Uterus (tissue), 4 donors: ENCODE measurements around the gene CDH24. TPM values are rescaled to one million over a fixed set of nuclear protein-coding genes. Genes with fewer than 3 reads are reported as not detected.

ENCODE experiments used
- DNase-seq, 2 donors: peaks; one replicate each; pipeline ENCODE4 v3.0.0-alpha.2; 2019 to 2020
- H3K27ac ChIP-seq, 2 donors: fragments of 200-600 bp; sonication (generic); 1 replicate in 1 of 2; 2 replicates in 1 of 2; pipeline ENCODE4 v1.5.1; 2016 to 2018
- H3K27me3 ChIP-seq, 2 donors: fragments of 200-600 bp; sonication (generic); one replicate each; pipeline ENCODE4 v1.5.1; 2018 to 2019; ENCODE audit warnings: control low read depth in 1 of 2
- H3K36me3 ChIP-seq, 2 donors: fragments of 200-600 bp; sonication (generic); one replicate each; pipeline ENCODE4 v1.5.1; 2019; ENCODE audit warnings: control low read depth in 1 of 2
- H3K4me1 ChIP-seq, 2 donors: fragments of 200-600 bp; sonication (generic); one replicate each; pipeline ENCODE4 v1.5.1; 2018 to 2019; ENCODE audit warnings: control low read depth in 1 of 2
- H3K4me3 ChIP-seq, 2 donors: fragments of 200-600 bp; sonication (generic); 1 replicate in 1 of 2; 2 replicates in 1 of 2; pipeline ENCODE4 v1.5.1; 2018 to 2019; ENCODE audit warnings: mild to moderate bottlenecking in 1 of 2
- H3K9me3 ChIP-seq, 2 donors: fragments of 200-600 bp; sonication (generic); one replicate each; pipeline ENCODE4 v1.5.1; 2019; ENCODE audit warnings: control low read depth in 1 of 2
- POLR2A ChIP-seq, 2 donors: fragments of 450-650 bp; IDR thresholded peaks; one replicate each; pipeline ENCODE4 v1.6.1; 2016; ENCODE audit warnings: antibody characterized with exemption in 2 of 2, mild to moderate bottlenecking in 1 of 2, moderate library complexity in 1 of 2
- intact Hi-C: fragments of 100-400 bp; cut with DNase I; formaldehyde crosslinking; loops from one replicate; pipeline ENCODE4 v1.15.1; 2023; ENCODE audit warnings: low total_unique reads
- total RNA-seq, 4 donors: library from RNA; depleted of rRNA in 3 of 4; stranded (reverse); fragments of >200 nt in 3 of 4; gene quantifications; one replicate each; pipeline versions ENCODE4 v1.1.0 to v1.2.4, GENCODE V29; 2014 to 2023
- TF ChIP-seq, protein P1 (sequence below), 4 experiments: fragments of 200-600 bp in 2 of 4; fragments of 450-650 bp in 2 of 4; sonication (generic) in 2 of 4; IDR thresholded peaks; one replicate each; pipeline ENCODE4 v1.5.1; 2016 to 2019; ENCODE audit warnings: antibody characterized with exemption in 4 of 4, mild to moderate bottlenecking in 2 of 4, moderate library complexity in 1 of 4
- donor health status: DM: yes; HTN: yes; CAD: no.

CDH24 gene
- total RNA-seq, 4 donors from 2014 or later: 6.5 to 18.0 (median 13.8) TPM

GRCh38 chr14:23002592-23002991 is 54.7 kb downstream of the CDH24 start:
- no peak for TF ChIP-seq POLR2A (IDR thresholded peaks at IDR 0.05)
- TF ChIP-seq, protein P1, sequence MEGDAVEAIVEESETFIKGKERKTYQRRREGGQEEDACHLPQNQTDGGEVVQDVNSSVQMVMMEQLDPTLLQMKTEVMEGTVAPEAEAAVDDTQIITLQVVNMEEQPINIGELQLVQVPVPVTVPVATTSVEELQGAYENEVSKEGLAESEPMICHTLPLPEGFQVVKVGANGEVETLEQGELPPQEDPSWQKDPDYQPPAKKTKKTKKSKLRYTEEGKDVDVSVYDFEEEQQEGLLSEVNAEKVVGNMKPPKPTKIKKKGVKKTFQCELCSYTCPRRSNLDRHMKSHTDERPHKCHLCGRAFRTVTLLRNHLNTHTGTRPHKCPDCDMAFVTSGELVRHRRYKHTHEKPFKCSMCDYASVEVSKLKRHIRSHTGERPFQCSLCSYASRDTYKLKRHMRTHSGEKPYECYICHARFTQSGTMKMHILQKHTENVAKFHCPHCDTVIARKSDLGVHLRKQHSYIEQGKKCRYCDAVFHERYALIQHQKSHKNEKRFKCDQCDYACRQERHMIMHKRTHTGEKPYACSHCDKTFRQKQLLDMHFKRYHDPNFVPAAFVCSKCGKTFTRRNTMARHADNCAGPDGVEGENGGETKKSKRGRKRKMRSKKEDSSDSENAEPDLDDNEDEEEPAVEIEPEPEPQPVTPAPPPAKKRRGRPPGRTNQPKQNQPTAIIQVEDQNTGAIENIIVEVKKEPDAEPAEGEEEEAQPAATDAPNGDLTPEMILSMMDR (IDR thresholded peaks at IDR 0.05): no peak
- H3K4me1 ChIP-seq: no peaks in the 10 kb centered on the region
- intact Hi-C loops: no loop called here
- no peaks in the 10 kb centered on the region for H3K9me3 ChIP-seq
- H3K36me3 ChIP-seq: no peaks in the 10 kb centered on the region
- no peak for DNase-seq
- H3K27ac ChIP-seq: no peak overlapping the region
- no peak overlapping the region for H3K4me3 ChIP-seq
- no peaks in the 10 kb centered on the region for H3K27me3 ChIP-seq

DNA sequence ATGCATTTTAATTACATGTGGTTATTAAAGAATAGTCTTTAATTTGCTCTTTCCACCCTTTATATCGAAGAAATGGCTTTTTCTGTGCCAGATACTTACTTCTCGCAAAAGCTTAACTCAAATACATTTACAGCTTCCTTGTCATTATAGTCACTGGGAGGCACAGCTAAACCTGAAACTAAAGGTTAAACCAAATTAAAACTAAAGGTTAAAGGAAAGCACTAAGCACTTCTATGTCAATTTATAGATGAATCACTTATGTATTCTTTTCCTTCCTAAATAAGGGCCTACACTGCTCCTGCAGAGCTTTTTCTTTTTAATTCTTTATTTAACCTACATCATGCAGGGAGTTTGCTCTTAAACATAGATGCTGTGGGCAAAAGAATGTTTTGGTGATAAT is 56.5 kb downstream of the CDH24 start:
- Histone ChIP-seq H3K9me3 (no peaks in the 10 kb centered on the region), H3K4me3 (no peak overlapping the region), H3K36me3 (no peaks in the 10 kb centered on the region), H3K27ac (no peak overlapping the region), H3K4me1 (peaks cover 0 to 5% of the 10 kb centered on the region in 2 donors), H3K27me3 (no peaks in the 10 kb centered on the region)
- no peak for TF ChIP-seq POLR2A (IDR thresholded peaks at IDR 0.05)
- TF ChIP-seq, protein P1 (IDR thresholded peaks at IDR 0.05): no peak
- intact Hi-C loops: no loop called here
- DNase-seq: no peak

- intact Hi-C loops: no loop called here
Observed at GRCh38 chr14:22998329-22999012, 58.8 kb downstream of the CDH24 start.

GRCh38 chr14:22997676-22998323 is 59.5 kb downstream of the CDH24 start:
- Histone ChIP-seq H3K4me1 (peaks cover 5 to 9% of the 10 kb centered on the region in 2 donors), H3K36me3 (no peaks in the 10 kb centered on the region), H3K27ac (peak overlapping the region; percentile 72), H3K9me3 (no peaks in the 10 kb centered on the region), H3K4me3 (no peak overlapping the region), H3K27me3 (no peaks in the 10 kb centered on the region)
- no peak for DNase-seq
- no peak for TF ChIP-seq POLR2A (IDR thresholded peaks at IDR 0.05)
- TF ChIP-seq, protein P1 (IDR thresholded peaks at IDR 0.05): no peak
- intact Hi-C loops: no loop called here

More at GRCh38 chr14:22998329-22999012, 58.8 kb downstream of the CDH24 start:
- H3K27ac ChIP-seq: peak overlapping the region; percentile 72
- H3K9me3 ChIP-seq: no peaks in the 10 kb centered on the region
- H3K4me3 ChIP-seq: no peak overlapping the region
- no peak for TF ChIP-seq POLR2A (IDR thresholded peaks at IDR 0.05)
- TF ChIP-seq, protein P1 (IDR thresholded peaks at IDR 0.05): no peak
- H3K4me1 ChIP-seq: peaks cover 5 to 9% of the 10 kb centered on the region in 2 donors
- H3K27me3 ChIP-seq: no peaks in the 10 kb centered on the region
- no peak for DNase-seq
- H3K36me3 ChIP-seq: no peaks in the 10 kb centered on the region

Other genes with a start within 250 kb of the CDH24 start
- gene SLC7A7, start 242.1 kb downstream of the CDH24 start, total RNA-seq: 10 to 100 TPM in 1 of 4 donors, 1 to 10 TPM in 3; 2.8 to 15.6 (median 6.8) TPM
- 100 to 1,000 TPM in 1 of 4 donors, 10 to 100 TPM in 3; 14.3 to 255 (median 35.3) TPM for gene MRPL52, start 227.6 kb downstream of the CDH24 start, total RNA-seq
- 100 to 1,000 TPM in 3 of 4 donors, 10 to 100 TPM in 1; 66.6 to 233 (median 172) TPM for gene MMP14, start 220.9 kb downstream of the CDH24 start, total RNA-seq
- 100 to 1,000 TPM in 1 of 4 donors, 10 to 100 TPM in 3; 27.4 to 140 (median 37.5) TPM for gene LRP10, start 185.8 kb downstream of the CDH24 start, total RNA-seq
- 1 to 10 TPM in 1 of 4 donors, under 1 TPM in 1, not detected in 2; 0.83 to 1.6 TPM for gene REM2, start 174.3 kb downstream of the CDH24 start, total RNA-seq
- 1,000 to 10,000 TPM in 2 of 4 donors, 100 to 1,000 TPM in 1, 10 to 100 TPM in 1; 49.7 to 2,239 (median 990) TPM for gene RBM23, start 138.4 kb downstream of the CDH24 start, total RNA-seq
- gene PRMT5, start 128.1 kb downstream of the CDH24 start, total RNA-seq: 100 to 1,000 TPM in 1 of 4 donors, 10 to 100 TPM in 3; 57.9 to 126 (median 75.6) TPM
- gene HAUS4, start 100.4 kb downstream of the CDH24 start, total RNA-seq: 10 to 100 TPM; 30.0 to 65.3 (median 34.7) TPM
- gene AJUBA, start 75.0 kb downstream of the CDH24 start, total RNA-seq: 10 to 100 TPM in 3 of 4 donors, 1 to 10 TPM in 1; 6.8 to 51.7 (median 27.1) TPM
- gene C14orf93, start 47.4 kb downstream of the CDH24 start, total RNA-seq: 10 to 100 TPM in 2 of 4 donors, 1 to 10 TPM in 2; 7.2 to 18.6 (median 10.4) TPM
- 100 to 1,000 TPM in 2 of 4 donors, 10 to 100 TPM in 2; 18.4 to 121 (median 92.0) TPM for gene PSMB5, start 22.6 kb downstream of the CDH24 start, total RNA-seq
- not detected for gene PSMB11, start 15.3 kb downstream of the CDH24 start, total RNA-seq
- 100 to 1,000 TPM in 2 of 4 donors, 10 to 100 TPM in 2; 52.3 to 194 (median 77.1) TPM for gene ACIN1, start 37.6 kb upstream of the CDH24 start, total RNA-seq
- 10 to 100 TPM; 12.3 to 41.6 (median 26.7) TPM for gene C14orf119, start 38.0 kb upstream of the CDH24 start, total RNA-seq
- gene CIROP, start 47.5 kb upstream of the CDH24 start, total RNA-seq: not detected
- gene CEBPE, start 61.7 kb upstream of the CDH24 start, total RNA-seq: not detected
- gene SLC7A8, start 126.1 kb upstream of the CDH24 start, total RNA-seq: 100 to 1,000 TPM in 1 of 4 donors, 10 to 100 TPM in 3; 15.9 to 152 (median 49.3) TPM
- gene RNF212B, start 180.4 kb upstream of the CDH24 start, total RNA-seq: not detected
- 10 to 100 TPM in 2 of 4 donors, 1 to 10 TPM in 2; 5.1 to 26.2 (median 11.4) TPM for gene HOMEZ, start 228.6 kb upstream of the CDH24 start, total RNA-seq
- gene PPP1R3E, start 245.3 kb upstream of the CDH24 start, total RNA-seq: 10 to 100 TPM in 1 of 4 donors, 1 to 10 TPM in 2, under 1 TPM in 1; 0.88 to 23.5 (median 6.5) TPM
- 10 to 100 TPM; 16.7 to 57.6 (median 21.4) TPM for gene BCL2L2, start 249.3 kb upstream of the CDH24 start, total RNA-seq